B cell (primary cell): ENCODE data around the gene SYNE4. TPM values are rescaled to one million over a fixed set of nuclear protein-coding genes. Genes with fewer than 3 reads are reported as not detected.

ENCODE experiments used
- ATAC-seq: fragments of 200-7000 bp; cut with Tn5 transposase; one replicate; pipeline ENCODE4 v1.10.0; 2021; ENCODE audit warnings: low read depth, mild to moderate bottlenecking, moderate number of reproducible peaks, moderate library complexity
- CTCF ChIA-PET: fragments of 350-600 bp; sonication (Branson Sonifier 250); formaldehyde crosslinking; loops from one replicate; lab custom pipeline; 2021; ENCODE audit warnings: antibody characterized with exemption, inconsistent platforms; lab: Charles Lee
- POLR2A ChIA-PET: fragments of 350-600 bp; sonication (Branson Sonifier 250); formaldehyde crosslinking; loops from one replicate; lab custom pipeline; 2021; ENCODE audit warnings: antibody characterized with exemption; lab: Charles Lee
- DNase-seq: peaks from one replicate; pipeline ENCODE4 v3.0.0; 2013
- H2AFZ ChIP-seq: 2 replicates; pipeline ENCODE4 v1.6.1; 2012; ENCODE audit warnings: mild to moderate bottlenecking, low read depth, low read length; ENCODE audit not compliant: insufficient read depth, poor library complexity, severe bottlenecking
- H3K27ac ChIP-seq, 2 donors: 1 replicate in 1 of 2; 2 replicates in 1 of 2; pipeline ENCODE4 v1.5.1; 2012 to 2013; ENCODE audit warnings: low read length in 2 of 2, mild to moderate bottlenecking in 2 of 2, moderate library complexity in 1 of 2
- H3K27me3 ChIP-seq, 4 experiments: fragments of 200-600 bp in 1 of 4; sonication (generic) in 1 of 4; replicated peaks in 1 of 4; 1 replicate in 2 of 4; 2 replicates in 2 of 4; pipeline versions ENCODE4 v1.6.1 to v1.7.0; 2013 to 2016; ENCODE audit warnings: low read length in 3 of 4, mild to moderate bottlenecking in 2 of 4, mixed read lengths in 1 of 4, moderate library complexity in 1 of 4; ENCODE audit not compliant: insufficient read depth in 4 of 4, control insufficient read depth in 3 of 4; ENCODE audit errors: control extremely low read depth in 1 of 4
- H3K36me3 ChIP-seq, 2 experiments: replicated peaks in 1 of 2; 1 replicate in 1 of 2; 2 replicates in 1 of 2; pipeline versions ENCODE4 v1.6.1 to v1.7.1; 2013; ENCODE audit warnings: low read length in 1 of 2; ENCODE audit not compliant: insufficient read depth in 2 of 2, control insufficient read depth in 1 of 2; ENCODE audit errors: control extremely low read depth in 1 of 2, extremely low read depth in 1 of 2
- H3K4me1 ChIP-seq, 2 donors: fragments of 200-600 bp in 1 of 2; sonication (generic) in 1 of 2; 1 replicate in 1 of 2; 2 replicates in 1 of 2; pipeline versions ENCODE4 v1.5.1 to v1.6.1; 2013 to 2017; ENCODE audit warnings: low read length in 2 of 2; ENCODE audit not compliant: control insufficient read depth in 2 of 2, insufficient read depth in 2 of 2
- H3K4me2 ChIP-seq: replicated peaks from 2 replicates; pipeline ENCODE3; 2012; ENCODE audit warnings: mild to moderate bottlenecking, low read depth, low read length; ENCODE audit not compliant: poor library complexity, severe bottlenecking
- H3K4me3 ChIP-seq, 5 experiments: fragments of 200-600 bp in 1 of 5; sonication (generic) in 1 of 5; 1 replicate in 3 of 5; 2 replicates in 2 of 5; pipeline versions ENCODE4 v1.5.1 to v1.7.0; 2011 to 2016; ENCODE audit warnings: low read length in 4 of 5, mild to moderate bottlenecking in 4 of 5, low read depth in 2 of 5, control low read depth in 1 of 5, moderate library complexity in 1 of 5; ENCODE audit not compliant: insufficient read depth in 1 of 5; ENCODE audit errors: control extremely low read depth in 1 of 5, extremely low read depth in 1 of 5
- H3K79me2 ChIP-seq: fragments of 200-600 bp; sonication (generic); one replicate; pipeline ENCODE4 v1.6.0; 2016; ENCODE audit warnings: low read length; ENCODE audit not compliant: control insufficient read depth, insufficient read depth
- H3K9ac ChIP-seq: fragments of 200-600 bp; sonication (generic); 2 replicates; pipeline ENCODE4 v1.6.1; 2017; ENCODE audit warnings: mild to moderate bottlenecking, low read length, moderate library complexity
- H3K9me3 ChIP-seq, 3 donors: one replicate each; pipeline versions ENCODE4 v1.6.1 to v1.7.1; 2013; ENCODE audit warnings: low read length in 2 of 3; ENCODE audit not compliant: control insufficient read depth in 2 of 3, insufficient read depth in 1 of 3; ENCODE audit errors: control extremely low read depth in 1 of 3
- H4K20me1 ChIP-seq: 2 replicates; pipeline ENCODE4 v1.6.0; 2012; ENCODE audit warnings: mild to moderate bottlenecking, low read length; ENCODE audit not compliant: insufficient read depth, control insufficient read depth, poor library complexity, severe bottlenecking
- H3K27ac Mint-ChIP-seq: one replicate; pipeline ENCODE4 v1.8.0; 2021; ENCODE audit warnings: mixed read lengths
- H3K27me3 Mint-ChIP-seq: one replicate; pipeline ENCODE4 v1.8.0; 2021; ENCODE audit warnings: mixed read lengths
- H3K4me1 Mint-ChIP-seq: one replicate; pipeline ENCODE4 v1.8.0; 2021; ENCODE audit warnings: mixed read lengths
- H3K4me3 Mint-ChIP-seq: one replicate; pipeline ENCODE4 v1.8.0; 2021; ENCODE audit warnings: mixed read lengths
- H3K9me3 Mint-ChIP-seq: one replicate; pipeline ENCODE4 v1.8.0; 2022; ENCODE audit warnings: mixed read lengths; ENCODE audit not compliant: insufficient read depth
- EZH2 ChIP-seq: IDR thresholded peaks from 2 replicates; pipeline ENCODE4 v1.6.1; 2012; ENCODE audit warnings: borderline replicate concordance, low read depth, mild to moderate bottlenecking, moderate library complexity, low read length; ENCODE audit not compliant: insufficient read depth, poor library complexity, severe bottlenecking
- WGBS: methylation state at CpG from one replicate; pipeline ENCODE4 v1.1.5; 2013; ENCODE audit warnings: missing lambda C conversion rate; ENCODE audit not compliant: insufficient coverage; 5-methylcytosine and 5-hydroxymethylcytosine counted together
- intact Hi-C: fragments of 100-400 bp; cut with micrococcal nuclease; formaldehyde crosslinking; loops from one replicate; pipeline ENCODE4 v1.10.0; 2022
- polyA plus RNA-seq: library from polyadenylated mRNA; depleted of rRNA; stranded (reverse); fragments of >200 nt; gene quantifications from 2 replicates; pipeline ENCODE4 v1.2.3, GENCODE V29; 2012
- total RNA-seq, 2 donors: library from RNA; stranded (reverse); fragments of 120-200 nt in 1 of 2; gene quantifications; 1 replicate in 1 of 2; 2 replicates in 1 of 2; pipeline versions ENCODE4 v1.2.3 to v1.2.4, GENCODE V29; 2013 to 2022
- TF ChIP-seq, protein P1 (sequence below): fragments of 200-600 bp; IDR thresholded peaks from one replicate; pipeline ENCODE4 v1.8.0; 2022; ENCODE audit warnings: antibody characterized with exemption, mild to moderate bottlenecking

Gene SYNE4
- total and polyA plus RNA-seq, 2 donors (not counting 1 experiment from before 2014, with no cell fraction given) = 2.3 to 2.4 TPM

DNA sequence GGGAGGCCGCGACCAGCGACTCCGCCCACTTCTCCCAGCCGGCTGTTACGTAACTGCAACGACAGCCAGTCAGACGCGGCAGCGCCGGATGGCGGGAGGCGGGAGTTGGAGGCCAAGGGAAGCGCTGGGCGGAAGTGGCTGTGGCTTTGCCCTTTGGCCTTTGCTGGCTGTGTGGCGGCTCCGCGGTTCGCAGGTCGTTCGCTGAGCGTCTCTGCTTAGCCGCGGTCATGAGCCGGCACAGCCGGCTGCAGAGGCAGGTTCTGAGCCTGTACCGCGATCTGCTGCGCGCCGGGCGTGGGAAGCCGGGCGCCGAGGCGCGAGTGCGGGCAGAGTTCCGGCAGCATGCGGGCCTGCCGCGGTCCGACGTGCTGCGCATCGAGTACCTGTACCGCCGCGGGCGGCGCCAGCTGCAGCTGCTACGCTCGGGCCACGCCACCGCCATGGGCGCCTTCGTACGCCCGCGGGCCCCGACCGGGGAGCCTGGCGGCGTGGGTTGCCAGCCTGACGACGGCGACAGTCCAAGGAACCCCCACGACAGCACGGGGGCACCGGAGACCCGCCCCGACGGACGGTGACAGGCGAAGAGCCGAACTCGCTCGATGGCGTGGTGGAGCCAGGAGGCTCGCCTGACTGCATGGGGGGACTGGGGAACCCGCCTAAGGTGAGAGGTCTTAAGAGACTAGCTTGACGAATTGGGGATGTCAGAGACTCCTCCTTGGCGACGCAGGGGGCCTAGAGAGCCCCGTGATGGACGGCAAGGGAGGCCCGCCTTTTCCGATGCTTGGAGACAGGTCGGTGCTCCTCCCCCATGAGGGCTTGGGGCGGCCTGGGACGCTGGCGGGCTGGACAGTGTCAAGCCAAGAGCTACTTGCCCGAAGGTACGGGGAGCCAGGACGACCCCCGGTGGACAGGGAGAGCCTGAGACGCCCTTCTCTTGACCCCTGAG lies 13.3 kb downstream of the SYNE4 start, which contains the start of gene SDHAF1:
SDHAF1 (plus strand) TSS at position 141 of the 946 bp plus-strand sequence; CDS start at position 228, 87 bp downstream.
- no peak for TF ChIP-seq EZH2
- TF ChIP-seq, protein P1, sequence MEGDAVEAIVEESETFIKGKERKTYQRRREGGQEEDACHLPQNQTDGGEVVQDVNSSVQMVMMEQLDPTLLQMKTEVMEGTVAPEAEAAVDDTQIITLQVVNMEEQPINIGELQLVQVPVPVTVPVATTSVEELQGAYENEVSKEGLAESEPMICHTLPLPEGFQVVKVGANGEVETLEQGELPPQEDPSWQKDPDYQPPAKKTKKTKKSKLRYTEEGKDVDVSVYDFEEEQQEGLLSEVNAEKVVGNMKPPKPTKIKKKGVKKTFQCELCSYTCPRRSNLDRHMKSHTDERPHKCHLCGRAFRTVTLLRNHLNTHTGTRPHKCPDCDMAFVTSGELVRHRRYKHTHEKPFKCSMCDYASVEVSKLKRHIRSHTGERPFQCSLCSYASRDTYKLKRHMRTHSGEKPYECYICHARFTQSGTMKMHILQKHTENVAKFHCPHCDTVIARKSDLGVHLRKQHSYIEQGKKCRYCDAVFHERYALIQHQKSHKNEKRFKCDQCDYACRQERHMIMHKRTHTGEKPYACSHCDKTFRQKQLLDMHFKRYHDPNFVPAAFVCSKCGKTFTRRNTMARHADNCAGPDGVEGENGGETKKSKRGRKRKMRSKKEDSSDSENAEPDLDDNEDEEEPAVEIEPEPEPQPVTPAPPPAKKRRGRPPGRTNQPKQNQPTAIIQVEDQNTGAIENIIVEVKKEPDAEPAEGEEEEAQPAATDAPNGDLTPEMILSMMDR = no peak
- peak; percentile 93 for DNase-seq
- peaks cover 34% of the 10 kb centered on the region for H3K79me2 ChIP-seq
- H3K4me3 Mint-ChIP-seq = peak within 1 kb of the TSS; percentile 97
- intact Hi-C loops = loop anchor here (1.0 to 10.0 kb wide), 7 partner anchors 19 to 579 kb away; partner anchors contain the start of genes ALKBH6, CAPNS1, POLR2I and THAP8
- no peaks in the 10 kb centered on the region for H3K9me3 ChIP-seq
- H3K27ac Mint-ChIP-seq = peak within 1 kb of the TSS; percentile 96
- H3K4me3 ChIP-seq = peak within 1 kb of the TSS; percentile 60 to 79 (median 77)
- WGBS = under 1% methylated on average over 94 of the region's 97 CpGs
- H3K27ac ChIP-seq = peak within 1 kb of the TSS; percentile 55 to 81
- peak within 1 kb of the TSS; percentile 92 for H2AFZ ChIP-seq
- H3K27me3 Mint-ChIP-seq = no peaks in the 10 kb centered on the region
- ATAC-seq = peak; percentile 96
- peak within 1 kb of the TSS; percentile 79 for H3K9ac ChIP-seq
- peak within 1 kb of the TSS; percentile 86 for H3K4me2 ChIP-seq
- peaks cover 31% of the 10 kb centered on the region for H4K20me1 ChIP-seq
- peaks cover 18 to 25% of the 10 kb centered on the region in 2 donors for H3K4me1 ChIP-seq
- POLR2A ChIA-PET = interaction anchor here (0.9 to 1.1 kb wide), 2 partner anchors 97 to 120 kb away, joined by 3 to 4 read pairs; partner anchors contain the start of gene POLR2I
- H3K36me3 ChIP-seq = peaks cover 2 to 12% of the 10 kb centered on the region in 2 experiments
- H3K4me1 Mint-ChIP-seq = peaks cover 32% of the 10 kb centered on the region
- no peaks in the 10 kb centered on the region for H3K9me3 Mint-ChIP-seq
- CTCF ChIA-PET = interaction anchor here (0.9 to 1.2 kb wide), 2 partner anchors 19 to 112 kb away, joined by 3 to 4 read pairs; partner anchors contain the start of gene ALKBH6
- H3K27me3 ChIP-seq = no peaks in the 10 kb centered on the region
